Loucy (cell line): ENCODE data around the gene TMC5.

Experiments
- H2AFZ ChIP-seq: fragments of 200-600 bp; sonication (generic); 2 replicates; pipeline ENCODE4 v1.6.0; 2016; ENCODE audit warnings: antibody characterized with exemption, mild to moderate bottlenecking, low read length, moderate library complexity
- H3F3A ChIP-seq: fragments of 200-600 bp; 2 replicates; pipeline ENCODE4 v1.6.0; 2016; ENCODE audit warnings: antibody characterized with exemption, low read depth, mild to moderate bottlenecking
- H3K27me3 ChIP-seq: fragments of 200-600 bp; sonication (generic); 2 replicates; pipeline ENCODE4 v1.6.1; 2014; ENCODE audit warnings: low read length, mild to moderate bottlenecking; ENCODE audit not compliant: insufficient read depth, poor library complexity, severe bottlenecking
- H3K36me3 ChIP-seq: fragments of 200-600 bp; sonication (generic); 2 replicates; pipeline ENCODE4 v1.6.1; 2016; ENCODE audit warnings: low read length; ENCODE audit not compliant: insufficient read depth
- H3K4me1 ChIP-seq: fragments of 200-600 bp; sonication (generic); 2 replicates; pipeline ENCODE4 v1.5.1; 2014; ENCODE audit warnings: low read length, mild to moderate bottlenecking; ENCODE audit not compliant: insufficient read depth, poor library complexity, severe bottlenecking
- H3K4me2 ChIP-seq: fragments of 200-600 bp; sonication (generic); 2 replicates; pipeline ENCODE4 v1.6.0; 2014; ENCODE audit warnings: antibody characterized with exemption, low read length, low read depth, mild to moderate bottlenecking; ENCODE audit not compliant: poor library complexity, severe bottlenecking
- H3K4me3 ChIP-seq: fragments of 200-600 bp; sonication (generic); 2 replicates; pipeline ENCODE4 v1.5.1; 2014; ENCODE audit warnings: low read length, mild to moderate bottlenecking, mixed read lengths; ENCODE audit not compliant: poor library complexity, severe bottlenecking
- H3K79me2 ChIP-seq: fragments of 200-600 bp; sonication (generic); 2 replicates; pipeline ENCODE4 v1.6.1; 2014; ENCODE audit warnings: low read length; ENCODE audit not compliant: insufficient read depth
- H3K9ac ChIP-seq: fragments of 200-600 bp; sonication (generic); 2 replicates; pipeline ENCODE4 v1.6.0; 2014; ENCODE audit warnings: mild to moderate bottlenecking, low read depth, low read length, moderate library complexity; ENCODE audit not compliant: poor library complexity, severe bottlenecking
- H3K9me2 ChIP-seq: fragments of 200-600 bp; sonication (generic); replicated peaks from 2 replicates; pipeline ENCODE4 v1.6.1; 2016; ENCODE audit warnings: low read depth, low read length, mixed read lengths
- H3K9me3 ChIP-seq: fragments of 200-600 bp; sonication (generic); 2 replicates; pipeline ENCODE4 v1.6.1; 2014; ENCODE audit warnings: mild to moderate bottlenecking, antibody characterized with exemption, low read length, low read depth; ENCODE audit not compliant: insufficient read depth
- H4K20me1 ChIP-seq: fragments of 200-600 bp; sonication (generic); 2 replicates; pipeline ENCODE4 v1.6.0; 2014; ENCODE audit warnings: antibody characterized with exemption, low read length, mild to moderate bottlenecking; ENCODE audit not compliant: insufficient read depth, poor library complexity, severe bottlenecking
- CTCF ChIP-seq: fragments of 200-600 bp; sonication (generic); conservative IDR thresholded peaks from 2 replicates; pipeline ENCODE4 v1.5.1; 2014; ENCODE audit warnings: mild to moderate bottlenecking, antibody characterized with exemption, low read length
- EZH2phosphoT487 ChIP-seq: fragments of 200-600 bp; IDR thresholded peaks from 2 replicates; pipeline ENCODE4 v1.6.1; 2018; ENCODE audit warnings: antibody characterized with exemption, mild to moderate bottlenecking, moderate library complexity, borderline replicate concordance

The TMC5 gene

GRCh38 chr16:19446300-19446846 is 28.7 kb downstream of the TMC5 start:
- no peaks in the 10 kb centered on the region for H3K36me3 ChIP-seq
- H3K9ac ChIP-seq = no peak overlapping the region
- no peaks in the 10 kb centered on the region for H3F3A ChIP-seq
- H3K4me1 ChIP-seq = no peaks in the 10 kb centered on the region
- TF ChIP-seq CTCF = no peak
- no peak for TF ChIP-seq EZH2phosphoT487
- no peaks in the 10 kb centered on the region for H3K79me2 ChIP-seq
- H3K9me2 ChIP-seq = no peaks in the 10 kb centered on the region
- no peak overlapping the region for H3K4me3 ChIP-seq
- H3K9me3 ChIP-seq = peaks cover 3% of the 10 kb centered on the region; the same call in 1 of the 2 replicates
- H4K20me1 ChIP-seq = no peaks in the 10 kb centered on the region
- no peaks in the 10 kb centered on the region for H3K27me3 ChIP-seq
- H2AFZ ChIP-seq = no peak overlapping the region
- no peak overlapping the region for H3K4me2 ChIP-seq

GRCh38 chr16:19446886-19447285 is 29.2 kb downstream of the TMC5 start:
- Histone ChIP-seq H3K4me2 (no peak overlapping the region), H3K4me3 (no peak overlapping the region), H3K79me2 (no peaks in the 10 kb centered on the region), H3F3A (no peaks in the 10 kb centered on the region), H3K27me3 (no peaks in the 10 kb centered on the region), H3K4me1 (no peaks in the 10 kb centered on the region), H3K9me3 (peaks cover 3% of the 10 kb centered on the region; the same call in 1 of the 2 replicates), H3K36me3 (no peaks in the 10 kb centered on the region), H3K9ac (no peak overlapping the region), H2AFZ (no peak overlapping the region), H3K9me2 (no peaks in the 10 kb centered on the region), H4K20me1 (no peaks in the 10 kb centered on the region)
- TF ChIP-seq EZH2phosphoT487 = no peak
- TF ChIP-seq CTCF = no peak

DNA sequence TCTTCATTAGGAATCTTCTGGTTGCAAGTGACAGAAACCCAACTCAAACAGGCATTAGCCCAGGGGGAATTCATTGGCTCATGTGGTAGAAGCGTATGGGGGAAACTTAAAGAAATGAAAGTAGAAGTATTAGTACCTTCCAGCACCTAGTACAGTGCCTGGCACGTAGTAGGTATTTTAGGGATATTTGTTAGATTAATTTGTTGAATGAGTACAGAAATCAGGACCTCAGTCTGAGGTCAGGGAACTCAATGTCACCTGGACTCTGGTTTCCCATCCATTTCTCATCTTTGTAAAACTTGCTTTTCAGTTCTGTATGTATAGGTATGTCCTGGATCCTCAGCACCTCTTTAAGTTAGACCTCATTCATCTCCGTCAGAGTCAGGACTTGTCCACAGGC is 32.5 kb downstream of the TMC5 start:
- Histone ChIP-seq H3K36me3 (no peaks in the 10 kb centered on the region), H3K79me2 (no peaks in the 10 kb centered on the region), H3K4me2 (no peak overlapping the region), H3K9ac (no peak overlapping the region), H3K4me1 (no peaks in the 10 kb centered on the region), H3F3A (no peaks in the 10 kb centered on the region), H3K9me3 (no peaks in the 10 kb centered on the region), H3K27me3 (no peaks in the 10 kb centered on the region), H2AFZ (no peak overlapping the region), H3K4me3 (no peak overlapping the region), H3K9me2 (no peaks in the 10 kb centered on the region), H4K20me1 (no peaks in the 10 kb centered on the region)
- TF ChIP-seq CTCF = no peak
- TF ChIP-seq EZH2phosphoT487 = no peak
